ENCODE results near the gene LEFTY1.
"Not testable (repeated sequence)": the region's sequence is repeated elsewhere in the genome, so short reads cannot be mapped to it uniquely, and the experiment has no call there.

The LEFTY1 gene

DNA sequence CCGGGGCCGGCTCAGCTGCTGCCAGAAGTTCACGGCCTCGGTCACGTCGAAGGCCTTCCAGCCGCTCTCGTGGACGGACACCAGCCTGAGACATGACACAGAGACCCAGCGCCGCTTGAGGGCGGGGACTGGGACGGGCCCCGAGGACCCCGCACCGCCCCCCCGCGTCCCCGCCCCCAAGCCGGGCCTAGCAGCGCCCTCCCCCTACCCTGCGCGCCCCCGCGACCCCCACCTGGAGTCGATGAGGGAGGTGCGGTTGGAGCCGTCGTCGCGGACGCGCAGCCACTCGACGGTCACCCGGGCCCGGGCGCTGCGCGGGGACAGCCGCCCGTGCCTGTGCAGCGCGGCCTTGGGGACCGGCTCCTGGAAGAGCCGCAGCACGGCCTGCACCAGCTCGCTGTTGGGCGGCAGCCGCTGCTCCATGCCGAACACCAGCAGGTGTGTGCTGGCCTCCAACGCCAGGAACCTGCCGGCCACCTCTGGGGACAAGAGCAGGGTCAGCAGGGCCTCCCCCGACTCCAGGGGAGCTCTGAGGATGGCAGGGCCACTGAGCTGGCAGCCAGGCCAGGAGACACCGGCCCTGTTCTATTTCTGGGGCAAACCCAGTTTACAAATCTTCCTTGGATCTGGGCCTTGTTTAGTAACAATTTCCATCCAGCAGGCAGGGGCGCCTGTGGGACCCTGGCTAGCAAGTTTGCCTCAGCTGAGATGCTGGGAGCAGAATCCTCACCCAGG lies 1.2 kb downstream of the LEFTY1 start:
- DNase-seq, result not testable (repeated sequence)

DNA sequence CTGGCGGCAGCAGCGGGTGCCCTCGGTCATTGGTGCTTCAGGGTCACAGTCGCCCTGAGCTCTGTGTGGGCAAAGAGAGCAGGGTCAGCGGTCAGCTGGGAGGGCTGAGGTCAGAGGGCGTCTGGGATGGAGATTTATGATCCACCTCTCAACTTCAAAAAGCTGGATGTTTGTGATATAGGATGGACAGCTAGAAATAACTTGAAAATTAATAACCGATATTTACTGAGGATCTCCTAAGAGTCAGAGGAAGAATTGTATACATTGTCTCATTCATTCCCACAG lies 2.0 kb downstream of the LEFTY1 start:
- DNase-seq, result no peak

DNA sequence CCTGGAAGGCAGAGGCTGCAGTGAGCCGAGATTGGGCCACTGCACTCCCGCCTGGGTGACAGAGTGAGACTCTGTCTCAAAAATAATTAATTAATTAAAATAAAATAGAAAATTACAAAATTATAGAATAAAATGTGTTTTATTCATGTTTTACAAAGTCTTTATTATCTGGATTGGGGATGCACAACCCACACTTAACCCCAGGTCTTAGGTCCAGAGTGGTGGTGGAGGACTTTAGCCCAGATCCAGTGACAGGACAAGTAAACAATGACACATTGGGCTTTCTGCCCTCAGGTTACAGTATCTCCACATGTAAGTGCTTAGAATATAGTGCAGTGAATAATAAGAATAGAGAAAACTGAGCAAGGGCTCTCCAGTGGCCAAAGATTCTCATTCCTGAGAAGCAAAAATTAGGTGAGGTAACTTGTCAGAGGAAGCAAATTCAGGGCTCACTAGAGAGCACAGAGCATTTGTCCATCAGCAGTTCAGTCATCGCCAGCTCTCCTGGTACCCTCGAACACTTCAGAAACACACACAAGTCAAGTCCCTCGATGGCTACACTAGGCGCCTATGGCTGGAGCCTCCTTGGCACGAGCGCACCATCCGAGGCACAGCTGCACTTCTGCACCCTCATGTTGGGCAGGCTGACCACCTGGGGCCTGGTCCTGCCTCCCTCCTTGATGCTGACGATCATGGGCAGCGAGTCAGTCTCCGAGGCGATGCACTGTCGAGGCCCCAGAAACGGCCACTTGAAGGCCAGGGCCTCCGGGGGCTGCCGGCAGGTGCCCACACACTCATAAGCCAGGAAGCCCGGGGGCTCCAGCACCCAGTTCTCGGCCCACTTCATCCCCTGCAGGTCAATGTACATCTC lies 2.6 kb downstream of the LEFTY1 start:
- DNase-seq, result no peak

DNA sequence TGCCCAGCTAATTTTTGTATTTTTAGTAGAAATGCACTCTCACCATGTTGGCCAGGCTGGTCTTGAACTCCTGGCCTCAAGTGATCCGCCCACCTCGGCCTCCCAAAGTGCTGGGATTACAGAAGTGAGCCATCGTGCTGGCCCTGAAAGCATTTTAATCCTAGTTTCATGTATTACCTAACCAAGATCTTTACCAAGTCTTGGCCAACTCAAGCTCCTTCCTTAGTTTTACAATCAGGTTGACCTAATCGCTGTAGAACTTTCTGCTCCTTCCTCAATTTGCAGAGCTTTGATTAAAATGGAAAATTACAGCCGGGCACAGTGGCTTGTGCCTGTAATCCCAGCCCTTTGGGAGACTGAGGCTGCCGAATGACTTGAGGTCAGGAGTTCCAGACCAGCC lies 3.6 kb downstream of the LEFTY1 start:
- no peak for DNase-seq

DNA sequence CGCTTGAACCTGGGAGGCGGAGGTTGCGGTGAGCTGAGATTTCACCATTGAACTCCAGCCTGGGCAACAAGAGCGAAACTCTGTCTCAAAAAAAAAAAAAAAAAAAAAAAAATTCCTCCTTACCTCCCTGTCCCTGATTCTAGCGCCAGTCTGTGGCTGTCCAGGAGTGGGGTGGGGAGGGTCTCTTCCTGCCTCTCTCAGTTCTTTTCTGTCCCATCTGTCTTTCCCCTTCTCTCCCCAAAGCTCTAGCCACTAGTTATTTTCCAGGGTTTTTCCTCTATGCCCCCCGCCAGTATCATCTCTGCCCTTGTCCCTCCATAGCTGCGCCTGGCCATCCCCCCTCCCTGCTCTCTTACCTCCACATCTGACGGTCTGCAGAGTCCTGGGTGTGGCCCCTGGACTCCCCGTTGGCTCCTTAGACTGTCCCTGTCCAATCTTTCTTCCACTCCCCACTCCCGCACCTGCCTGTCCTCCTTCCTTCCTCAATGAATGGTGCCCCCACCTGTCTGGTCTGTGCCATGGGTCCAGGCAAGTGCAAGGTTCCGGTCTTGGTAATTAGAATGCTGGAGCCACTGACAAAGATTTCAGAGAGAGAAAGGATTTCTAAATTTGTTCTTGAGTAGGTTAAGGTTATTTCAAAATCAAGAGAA lies 5.2 kb downstream of the LEFTY1 start:
- no peak for DNase-seq

DNA sequence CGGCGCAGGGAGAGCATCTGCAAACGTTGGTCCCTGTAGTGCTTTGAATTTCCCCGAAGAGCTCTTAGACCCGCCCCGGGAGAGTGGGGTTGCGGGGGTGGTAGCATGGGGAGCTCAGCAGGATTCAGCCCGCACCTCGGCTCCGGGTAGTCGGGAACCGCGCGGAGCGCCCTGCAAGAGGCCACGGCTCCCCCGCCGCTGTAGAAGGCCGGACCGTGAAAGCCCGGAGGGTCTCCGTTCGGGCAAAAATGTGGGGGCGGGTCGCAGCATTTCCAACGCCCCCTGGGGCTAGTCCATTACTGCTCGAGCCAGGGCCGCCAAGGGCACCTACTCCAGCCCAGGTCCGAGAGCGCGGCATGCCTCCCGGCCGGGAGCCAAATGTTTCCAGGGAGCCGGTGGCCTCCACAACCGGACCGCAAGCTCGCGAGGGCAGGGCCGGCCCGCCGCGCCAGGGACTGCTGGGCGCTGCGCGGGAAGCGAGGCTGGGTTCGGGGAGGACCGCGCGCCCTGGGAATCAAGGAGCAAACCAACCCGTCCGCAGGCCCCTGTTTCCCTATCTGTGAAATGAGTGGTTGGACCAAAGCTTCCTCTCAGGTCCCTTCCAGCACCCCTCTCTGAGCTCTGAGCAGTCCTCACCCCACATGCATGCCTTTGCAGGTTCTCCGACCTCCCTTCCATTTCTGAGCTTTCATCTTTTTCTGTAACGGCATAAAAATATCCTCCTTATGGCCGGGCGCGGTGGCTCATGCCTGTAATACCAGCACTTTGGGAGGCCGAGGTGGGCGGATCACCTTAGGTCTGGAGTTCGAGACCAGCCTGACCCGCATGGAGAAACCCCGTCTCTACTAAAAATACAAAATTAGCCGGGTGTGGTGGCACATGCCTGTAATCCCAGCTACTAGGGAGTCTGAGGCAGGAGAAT lies 6.0 kb downstream of the LEFTY1 start:
- no peak for DNase-seq

DNA sequence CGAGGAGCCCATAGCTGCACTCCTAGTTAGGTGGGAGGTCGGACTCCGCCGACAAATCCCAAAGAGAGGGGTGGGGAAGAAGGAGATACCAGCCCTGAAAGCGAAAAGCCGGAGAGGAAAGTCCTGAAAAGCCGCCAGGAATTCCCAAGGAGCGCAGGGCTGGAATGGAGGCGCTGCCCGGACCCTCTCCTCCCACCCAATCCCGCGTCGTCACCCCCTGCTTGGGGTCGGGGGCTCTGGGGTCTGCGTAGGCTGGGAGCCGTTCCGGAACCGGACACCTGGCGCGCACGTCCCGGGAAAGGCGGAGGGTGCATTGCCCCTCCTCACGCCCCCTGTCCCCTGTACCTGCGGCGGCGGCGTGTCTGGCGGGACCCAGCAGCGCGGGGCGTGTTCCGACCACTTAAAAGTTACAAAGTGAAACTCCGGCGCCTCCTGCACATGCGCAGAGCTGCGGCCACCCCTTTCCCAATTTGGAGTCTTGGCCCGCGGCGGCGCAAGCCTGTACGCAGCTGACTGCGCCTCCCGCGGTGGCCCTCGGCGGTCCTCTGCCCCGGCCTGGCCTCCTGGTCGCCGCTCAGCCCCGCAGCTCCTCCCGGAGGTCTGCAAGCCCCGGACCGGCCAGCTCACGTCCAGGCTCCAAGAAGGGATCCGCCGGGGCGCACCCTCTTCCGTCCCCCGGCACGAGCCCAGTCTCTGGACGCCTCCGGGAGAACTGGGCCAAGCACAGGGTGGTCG lies 6.8 kb downstream of the LEFTY1 start, which contains the start of gene TMEM63A:
TSS of gene TMEM63A (minus strand) at position 422 of the 735 bp plus-strand sequence. CDS start 4,800 bp downstream, outside the sequence.
- DNase-seq, result peak; percentile 58 to 81 (median 78)

DNA sequence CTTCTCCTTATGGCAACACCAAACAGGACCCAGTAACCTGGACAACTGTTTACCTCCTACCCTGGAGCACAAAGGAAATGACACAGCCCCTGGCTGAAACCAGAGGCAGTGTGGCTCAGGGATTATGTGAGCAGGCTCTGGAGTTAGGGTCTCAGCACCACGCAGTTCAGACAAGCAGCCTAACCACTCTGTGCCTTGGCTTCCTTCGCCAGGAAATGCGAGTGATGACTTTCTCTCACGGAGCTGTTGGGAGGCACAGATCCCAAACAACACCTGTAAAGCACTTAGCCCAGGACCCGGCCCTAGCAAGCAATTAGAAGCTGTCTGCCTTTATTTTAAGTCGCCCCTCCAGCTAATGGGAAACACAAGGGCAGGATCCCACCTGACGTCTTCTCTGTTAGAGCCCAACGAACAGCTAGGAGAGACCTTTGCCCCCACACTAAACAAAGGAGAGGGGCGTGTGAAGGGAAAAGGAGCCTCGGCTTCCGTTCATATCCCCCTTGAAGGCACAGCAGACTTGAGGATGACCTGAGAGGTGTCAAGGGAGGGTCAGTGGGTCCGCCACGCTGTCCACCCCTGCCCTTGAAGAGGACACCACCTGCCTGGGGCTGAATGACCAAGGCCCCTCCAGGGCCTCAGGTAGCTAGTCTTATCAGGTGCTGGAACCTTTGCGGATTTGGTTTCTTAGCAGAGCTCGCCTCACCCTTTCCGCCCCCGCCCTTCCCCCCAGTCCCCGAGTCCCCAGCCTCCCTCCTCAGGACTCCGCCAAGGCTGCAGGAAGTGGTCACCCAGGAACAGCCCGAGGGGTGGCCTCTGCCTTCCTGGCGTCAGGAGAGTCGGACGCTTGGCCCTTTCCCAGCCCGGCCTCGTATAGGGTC lies 7.6 kb downstream of the LEFTY1 start:
- DNase-seq, result peak in 2 of 4 experiments; percentile 40 to 41

DNA sequence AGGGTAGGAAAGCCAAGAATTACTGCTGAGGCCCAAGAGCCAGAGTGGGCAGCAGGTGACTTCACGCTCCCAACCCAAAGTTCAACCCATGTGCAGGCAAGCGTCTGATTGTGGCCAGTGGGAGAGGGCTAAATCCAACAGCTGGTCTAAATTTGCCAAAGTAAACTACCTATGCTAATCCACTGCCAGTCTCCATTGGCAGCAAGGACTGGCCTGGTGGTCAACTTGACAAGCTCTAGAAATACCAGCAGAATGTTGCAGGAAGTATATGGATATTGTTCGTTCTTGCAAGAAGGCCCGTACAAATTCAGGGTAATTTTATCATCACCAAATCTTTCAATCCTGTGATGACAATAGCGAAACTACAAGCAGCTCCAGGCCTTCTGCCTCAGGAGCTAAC lies 8.3 kb downstream of the LEFTY1 start:
- no peak for DNase-seq

DNA sequence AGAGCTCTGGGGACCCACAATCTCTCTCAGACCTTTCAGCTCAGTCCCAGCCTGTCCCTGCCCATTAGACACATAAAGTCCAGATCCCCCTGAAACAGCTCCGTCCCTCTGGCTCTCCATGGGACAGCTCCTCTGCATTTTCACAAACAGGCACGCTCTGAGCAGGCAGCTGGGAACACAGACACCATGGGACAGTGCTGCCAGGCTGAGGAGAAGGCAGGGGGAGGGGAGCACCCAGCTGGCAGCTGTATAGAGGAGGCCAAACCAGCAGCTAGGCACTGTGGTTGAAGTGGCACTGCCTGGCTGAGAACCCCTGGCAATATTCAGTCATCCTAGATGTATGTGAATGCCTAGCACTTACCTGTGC lies 8.7 kb downstream of the LEFTY1 start:
- no peak for DNase-seq

DNA sequence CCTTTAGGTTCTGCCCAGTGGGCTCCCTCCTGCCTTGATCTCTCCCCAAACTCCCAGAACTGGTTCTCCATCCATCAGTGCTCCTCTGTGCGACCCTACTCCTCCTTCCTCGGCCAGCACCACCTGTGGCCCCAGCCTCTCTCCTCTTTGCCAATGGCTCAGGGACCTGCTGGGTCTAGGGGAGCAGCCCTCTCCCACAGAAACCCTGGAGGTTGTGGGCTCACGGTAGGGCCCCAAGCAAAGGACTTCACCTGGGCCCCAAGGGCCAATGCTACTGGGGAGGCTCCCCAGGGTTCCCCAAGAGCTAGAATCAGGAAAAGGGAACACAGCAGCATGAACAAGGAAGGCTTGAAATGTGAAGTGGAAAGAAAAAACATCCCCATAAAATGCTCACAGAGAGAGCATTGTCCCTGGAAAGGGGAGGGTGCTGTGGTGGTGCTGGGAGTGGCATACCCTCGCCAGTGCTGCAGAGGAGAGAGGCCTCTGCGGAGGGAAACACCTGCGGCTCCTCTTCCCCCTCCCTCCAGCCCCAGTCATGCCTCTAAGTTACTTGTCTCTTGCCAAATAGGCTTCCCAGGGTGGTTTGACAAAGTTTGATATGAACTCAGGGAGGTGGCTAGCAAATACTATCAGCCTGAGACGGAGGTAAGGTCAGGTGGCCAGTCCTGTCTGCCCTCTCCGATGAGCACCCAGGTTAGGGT lies 9.3 kb downstream of the LEFTY1 start:
- peak in 1 of 4 experiments; percentile 10 for DNase-seq

DNA sequence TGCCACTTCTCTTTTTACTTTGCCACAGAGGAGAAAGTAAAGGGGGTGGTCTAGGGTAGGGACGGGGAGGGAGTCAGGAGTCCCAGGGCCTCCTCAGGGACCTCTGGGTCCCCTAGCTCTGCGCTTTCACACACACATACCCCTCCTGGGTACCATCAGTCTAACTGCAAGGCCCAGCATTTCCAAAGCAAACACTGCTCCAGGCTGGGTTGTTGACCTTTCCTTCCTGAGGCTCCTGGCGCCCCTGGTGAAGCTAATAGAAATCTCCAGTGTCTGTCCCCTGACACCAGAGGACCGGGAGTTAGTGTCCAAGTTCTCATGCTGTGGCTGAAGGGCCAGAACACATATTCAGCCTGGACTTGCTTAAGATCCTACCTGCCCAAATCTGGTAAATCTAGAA lies 10.7 kb downstream of the LEFTY1 start:
- DNase-seq, result no peak

DNA sequence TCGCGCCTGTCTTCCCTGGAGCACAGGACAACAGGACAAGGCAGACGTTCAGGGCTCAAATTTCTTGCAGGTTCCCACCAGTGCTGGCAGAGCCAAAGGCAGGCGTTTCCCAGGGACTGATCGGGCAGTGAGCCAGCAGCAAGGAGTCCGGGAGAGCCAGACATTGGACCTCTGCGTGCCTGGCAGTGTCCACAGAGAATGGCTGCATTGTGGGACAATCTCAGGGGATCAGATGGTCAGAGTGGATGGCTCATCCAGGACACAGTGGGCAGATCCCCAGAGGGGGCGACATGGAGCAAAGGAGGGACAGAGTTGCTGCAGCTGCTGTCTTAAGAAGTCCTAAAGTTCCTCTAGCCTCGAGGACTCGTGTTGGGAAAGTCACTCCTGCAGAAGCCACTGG lies 11.4 kb downstream of the LEFTY1 start:
- peak in 1 of 4 experiments; percentile 10 for DNase-seq

DNA sequence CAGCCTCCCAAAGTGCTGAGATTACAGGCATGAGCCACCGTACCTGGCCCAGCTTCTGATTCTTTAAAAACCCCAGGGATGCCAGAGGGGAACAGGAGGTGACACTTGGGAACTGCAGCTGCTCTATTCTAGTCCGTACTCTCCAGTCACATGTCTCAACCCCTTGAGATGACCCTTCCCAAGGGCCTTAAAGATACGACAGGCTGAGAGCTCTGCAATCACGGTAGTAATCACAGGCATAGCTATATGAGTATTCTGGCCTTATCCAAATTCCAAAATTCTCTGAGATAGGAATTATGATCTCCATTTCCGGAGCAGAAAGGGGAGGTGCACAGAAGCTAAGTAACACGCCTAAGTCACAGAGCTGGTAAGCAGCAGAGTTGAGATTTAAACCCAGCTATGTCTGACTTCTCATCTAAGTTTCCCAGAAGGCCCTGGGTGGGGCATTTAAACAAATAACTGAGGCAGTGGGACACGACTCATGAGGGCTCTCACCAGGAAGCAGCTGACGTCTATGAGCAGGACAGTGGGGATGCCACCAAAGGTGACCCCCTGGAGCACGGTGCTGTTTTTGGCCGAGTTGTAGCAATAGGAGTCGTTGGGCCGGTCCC lies 11.9 kb downstream of the LEFTY1 start:
- no peak for DNase-seq

DNA sequence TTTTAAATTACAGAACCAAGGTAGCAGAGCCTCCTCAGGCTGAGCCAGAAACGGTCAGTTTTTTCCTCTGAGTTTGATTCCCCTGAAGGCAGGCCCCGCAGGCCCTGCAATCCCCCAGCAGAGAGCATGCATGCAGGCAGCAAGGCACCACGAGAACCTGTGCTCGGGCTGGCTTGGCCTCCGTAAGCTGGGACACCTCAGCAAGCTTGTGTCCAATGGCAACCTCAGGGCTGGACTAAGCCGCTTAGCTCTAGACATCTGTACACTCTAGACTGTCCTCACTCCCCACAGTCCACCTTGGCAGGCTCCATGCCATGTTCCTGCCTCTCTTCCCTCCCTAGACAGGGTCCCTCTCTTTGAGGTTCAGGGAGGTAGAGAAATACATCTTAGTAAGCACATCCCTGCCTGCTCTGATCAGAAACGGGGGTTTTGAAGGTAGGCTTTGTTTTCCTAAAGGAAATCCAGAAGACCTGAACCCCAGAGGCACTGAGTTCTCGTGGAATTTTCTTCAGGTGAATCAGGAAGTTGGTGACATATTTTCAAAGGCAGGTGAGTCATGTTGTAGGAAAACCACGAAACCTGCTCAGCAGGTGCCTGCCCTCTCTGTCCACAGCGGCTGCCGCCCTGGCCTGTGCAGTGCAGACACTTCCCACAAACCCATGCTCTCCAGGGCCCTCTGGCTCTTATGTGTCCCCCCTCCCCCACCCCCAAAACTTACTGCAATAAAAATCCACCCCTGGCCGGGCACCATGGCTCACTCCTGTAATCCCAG lies 13.7 kb downstream of the LEFTY1 start:
- DNase-seq, result no peak

DNA sequence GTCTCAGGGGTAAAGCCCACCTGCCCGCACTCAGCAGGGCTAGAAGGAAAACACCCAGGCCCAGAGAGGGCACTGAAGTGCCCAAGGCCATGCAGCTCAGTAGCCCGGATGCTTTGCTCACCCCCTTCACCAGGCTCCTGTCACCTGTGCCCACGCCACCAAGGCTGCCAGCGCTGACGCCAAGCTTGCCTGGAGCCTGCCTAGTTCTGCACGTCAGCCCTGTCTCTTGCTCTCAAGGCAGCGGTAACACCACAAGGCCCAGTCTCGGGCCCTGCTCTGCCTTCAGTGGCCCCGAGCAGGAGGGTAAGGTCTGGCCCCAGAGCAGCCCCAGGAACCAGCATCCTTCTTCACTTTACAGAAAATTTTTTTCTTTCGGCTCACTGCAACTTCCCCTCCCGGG lies 14.5 kb downstream of the LEFTY1 start:
- no peak for DNase-seq

DNA sequence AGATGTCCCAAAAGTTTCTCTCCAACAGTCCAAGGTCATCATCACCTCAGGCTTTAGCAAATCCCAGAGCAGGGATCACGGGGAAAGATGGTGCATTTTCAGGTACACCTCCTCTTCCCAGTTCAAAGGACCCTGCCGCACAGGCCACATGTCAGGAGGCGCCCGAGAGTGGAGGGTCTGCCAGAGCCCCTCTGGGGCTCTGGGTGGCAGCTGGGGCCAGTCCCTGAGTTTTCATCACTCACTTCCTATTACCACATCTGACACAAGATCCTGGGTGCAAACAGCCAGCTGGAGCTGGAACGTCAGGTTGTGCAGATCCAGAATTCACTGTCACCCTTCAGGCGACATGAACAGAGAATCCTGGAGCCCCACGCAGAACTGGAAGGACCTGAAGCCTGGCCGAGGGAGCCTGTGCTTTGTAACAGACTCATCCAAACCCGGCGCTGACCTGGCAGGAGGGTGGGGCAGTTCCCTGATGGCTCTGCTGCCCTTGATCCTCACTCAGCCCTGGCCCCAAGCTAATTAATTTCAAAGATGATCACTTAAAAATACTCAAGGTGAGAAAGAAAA lies 15.6 kb downstream of the LEFTY1 start:
- no peak for DNase-seq

DNA sequence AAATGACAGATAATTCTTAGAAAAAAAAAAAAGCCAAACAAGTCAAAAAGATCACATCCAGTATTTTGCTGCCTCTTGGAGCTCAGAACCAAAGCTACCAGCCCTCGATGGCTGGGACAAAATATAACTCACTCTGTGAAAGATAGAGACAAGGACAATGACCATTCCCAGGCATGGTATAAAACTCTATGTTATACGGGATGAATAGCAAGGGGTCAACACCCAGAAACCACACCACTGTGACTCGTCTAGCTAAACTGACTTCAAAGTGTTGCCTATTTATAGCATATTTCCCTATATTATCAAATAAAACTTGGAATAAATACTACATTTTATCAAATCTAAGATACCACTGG lies 16.9 kb downstream of the LEFTY1 start:
- DNase-seq, result no peak
